Measurements from ENCODE around the gene OLFML2B. TPM values are rescaled to one million over a fixed set of nuclear protein-coding genes. Genes with fewer than 3 reads are reported as not detected.

Gene OLFML2B
- total RNA-seq, 4 donors from 2014 or later: 1.1 to 7.7 (median 4.7) TPM

- no peaks in the 10 kb centered on the region for H3K9me3 ChIP-seq
- H3K27me3 ChIP-seq: no peaks in the 10 kb centered on the region
- H3K4me3 ChIP-seq: no peak overlapping the region
- no peak overlapping the region for H3K27ac ChIP-seq
- H3K4me1 ChIP-seq: peaks cover 0 to 11% (median 4%) of the 10 kb centered on the region in 3 donors
- H3K36me3 ChIP-seq: peaks cover 0 to 28% of the 10 kb centered on the region in 2 donors
- ATAC-seq: no peak
- no peak for TF ChIP-seq POLR2A (IDR thresholded peaks at IDR 0.05)
- no peak for TF ChIP-seq CTCF (IDR thresholded peaks at IDR 0.05)
- no peak for TF ChIP-seq EP300 (IDR thresholded peaks at IDR 0.05)
- no peak for TF ChIP-seq POLR2AphosphoS5 (IDR thresholded peaks at IDR 0.05)
- WGBS, 2 donors (ENCODE audit: low coverage in 1 of 2): 69 to 84% methylated on average over 4 of the region's 4 CpGs
Measured at GRCh38 chr1:161956097-161956496, 67.6 kb downstream of the OLFML2B start.

- 100% methylated on average over 1 of the region's 2 CpGs for WGBS, 2 donors (ENCODE audit: low coverage in 1 of 2)
- H3K9me3 ChIP-seq: no peaks in the 10 kb centered on the region
- no peak overlapping the region for H3K4me3 ChIP-seq
- ATAC-seq: no peak
- no peak for TF ChIP-seq CTCF (IDR thresholded peaks at IDR 0.05)
- TF ChIP-seq POLR2AphosphoS5 (IDR thresholded peaks at IDR 0.05): no peak
- no peak for TF ChIP-seq POLR2A (IDR thresholded peaks at IDR 0.05)
- H3K4me1 ChIP-seq: peaks cover 0 to 9% (median 4%) of the 10 kb centered on the region in 3 donors
- peaks cover 0 to 23% of the 10 kb centered on the region in 2 donors for H3K36me3 ChIP-seq
- no peaks in the 10 kb centered on the region for H3K27me3 ChIP-seq
- H3K27ac ChIP-seq: no peak overlapping the region
Measured at GRCh38 chr1:161955606-161956005, 68.1 kb downstream of the OLFML2B start.

GRCh38 chr1:161954466-161954865 lies 69.2 kb downstream of the OLFML2B start:
- no peak overlapping the region for H3K27ac ChIP-seq
- no peak for ATAC-seq
- H3K9me3 ChIP-seq: no peaks in the 10 kb centered on the region
- TF ChIP-seq POLR2A (IDR thresholded peaks at IDR 0.05) (no peak), CTCF (IDR thresholded peaks at IDR 0.05) (no peak), POLR2AphosphoS5 (IDR thresholded peaks at IDR 0.05) (no peak), EP300 (IDR thresholded peaks at IDR 0.05) (no peak)
- peaks cover 0 to 13% of the 10 kb centered on the region in 2 donors for H3K36me3 ChIP-seq
- H3K4me3 ChIP-seq: no peak overlapping the region
- H3K4me1 ChIP-seq: peaks cover 0 to 9% (median 4%) of the 10 kb centered on the region in 3 donors
- no peaks in the 10 kb centered on the region for H3K27me3 ChIP-seq

- H3K4me1 ChIP-seq: peaks cover 0 to 9% (median 4%) of the 10 kb centered on the region in 3 donors
- no peaks in the 10 kb centered on the region for H3K9me3 ChIP-seq
- H3K4me3 ChIP-seq: no peak overlapping the region
- TF ChIP-seq POLR2AphosphoS5 (IDR thresholded peaks at IDR 0.05): no peak
- no peak for TF ChIP-seq POLR2A (IDR thresholded peaks at IDR 0.05)
- no peak for TF ChIP-seq CTCF (IDR thresholded peaks at IDR 0.05)
- TF ChIP-seq EP300 (IDR thresholded peaks at IDR 0.05): no peak
- no peak overlapping the region for H3K27ac ChIP-seq
- ATAC-seq: no peak
- WGBS, 2 donors (ENCODE audit: low coverage in 1 of 2): 43 to 54% methylated on average over 2 of the region's 2 CpGs
- no peaks in the 10 kb centered on the region for H3K27me3 ChIP-seq
- peaks cover 0 to 11% of the 10 kb centered on the region in 2 donors for H3K36me3 ChIP-seq
Measured at GRCh38 chr1:161954050-161954449, 69.6 kb downstream of the OLFML2B start.

GRCh38 chr1:161953256-161953920 lies 70.3 kb downstream of the OLFML2B start:
- Histone ChIP-seq H3K27me3 (no peaks in the 10 kb centered on the region), H3K36me3 (peaks cover 0 to 4% of the 10 kb centered on the region in 2 donors), H3K4me1 (peaks cover 0 to 9% (median 4%) of the 10 kb centered on the region in 3 donors), H3K27ac (no peak overlapping the region), H3K9me3 (no peaks in the 10 kb centered on the region), H3K4me3 (no peak overlapping the region)
- TF ChIP-seq POLR2A (IDR thresholded peaks at IDR 0.05) (no peak), POLR2AphosphoS5 (IDR thresholded peaks at IDR 0.05) (no peak), CTCF (IDR thresholded peaks at IDR 0.05) (no peak), EP300 (IDR thresholded peaks at IDR 0.05) (no peak)
- 81 to 95% methylated on average over 3 to 5 of the region's 5 CpGs for WGBS, 2 donors (ENCODE audit: low coverage in 1 of 2)
- no peak for ATAC-seq
